Erythroblast (primary cell): Measurements from ENCODE around the gene LYST.

Source experiments
- GATA1 ChIP-seq: IDR thresholded peaks from 2 replicates; pipeline ENCODE4 v1.6.1; 2011; ENCODE audit warnings: low read depth, mild to moderate bottlenecking, control low read depth, low read length, moderate library complexity
- POLR2A ChIP-seq: IDR thresholded peaks from 2 replicates; pipeline ENCODE4 v1.6.1; 2011; ENCODE audit warnings: mild to moderate bottlenecking, low read length

- TF ChIP-seq POLR2A = no peak
- no peak for TF ChIP-seq GATA1
These were observed 205.1 kb downstream of the LYST start for GRCh38 chr1:235661568-235661967.
